AG04449 (cell line): ENCODE data around the gene ZNF521.
"Not testable (repeated sequence)": the region's sequence is repeated elsewhere in the genome, so short reads cannot be mapped to it uniquely, and the experiment has no call there.

ENCODE experiments used
- CTCF ChIA-PET: fragments of 350-600 bp; formaldehyde crosslinking; extraction: SDS; loops from one replicate; lab custom pipeline; 2021; ENCODE audit warnings: antibody characterized with exemption; lab: Yijun Ruan, JAX
- POLR2A ChIA-PET: fragments of 400-600, 350-600 bp; formaldehyde crosslinking; extraction: SDS; loops from one replicate; lab custom pipeline; 2020; ENCODE audit warnings: antibody characterized with exemption, inconsistent platforms; lab: Yijun Ruan, JAX
- DNase-seq: peaks from one replicate; pipeline ENCODE4 v3.0.0-alpha.2; 2010; ENCODE audit warnings: low read depth, low spot score
- H3K4me3 ChIP-seq: 2 replicates; pipeline ENCODE4 v1.5.1; 2011; ENCODE audit warnings: low read depth, mild to moderate bottlenecking, control low read depth, low read length
- TF ChIP-seq, protein P1 (sequence below): IDR thresholded peaks from one replicate; pipeline ENCODE4 v1.5.1; 2011; ENCODE audit warnings: mild to moderate bottlenecking, moderate library complexity, low read length, control low read depth, inconsistent platforms; ENCODE audit not compliant: insufficient read depth; ENCODE audit errors: missing control alignments

Gene ZNF521

GRCh38 chr18:25033747-25034471 is 318.1 kb downstream of the ZNF521 start:
- H3K4me3 ChIP-seq, result no peak overlapping the region
- POLR2A ChIA-PET, result no interaction called here
- DNase-seq, result no peak
- TF ChIP-seq, protein P1, sequence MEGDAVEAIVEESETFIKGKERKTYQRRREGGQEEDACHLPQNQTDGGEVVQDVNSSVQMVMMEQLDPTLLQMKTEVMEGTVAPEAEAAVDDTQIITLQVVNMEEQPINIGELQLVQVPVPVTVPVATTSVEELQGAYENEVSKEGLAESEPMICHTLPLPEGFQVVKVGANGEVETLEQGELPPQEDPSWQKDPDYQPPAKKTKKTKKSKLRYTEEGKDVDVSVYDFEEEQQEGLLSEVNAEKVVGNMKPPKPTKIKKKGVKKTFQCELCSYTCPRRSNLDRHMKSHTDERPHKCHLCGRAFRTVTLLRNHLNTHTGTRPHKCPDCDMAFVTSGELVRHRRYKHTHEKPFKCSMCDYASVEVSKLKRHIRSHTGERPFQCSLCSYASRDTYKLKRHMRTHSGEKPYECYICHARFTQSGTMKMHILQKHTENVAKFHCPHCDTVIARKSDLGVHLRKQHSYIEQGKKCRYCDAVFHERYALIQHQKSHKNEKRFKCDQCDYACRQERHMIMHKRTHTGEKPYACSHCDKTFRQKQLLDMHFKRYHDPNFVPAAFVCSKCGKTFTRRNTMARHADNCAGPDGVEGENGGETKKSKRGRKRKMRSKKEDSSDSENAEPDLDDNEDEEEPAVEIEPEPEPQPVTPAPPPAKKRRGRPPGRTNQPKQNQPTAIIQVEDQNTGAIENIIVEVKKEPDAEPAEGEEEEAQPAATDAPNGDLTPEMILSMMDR, result no peak
- CTCF ChIA-PET, result no interaction called here

DNA sequence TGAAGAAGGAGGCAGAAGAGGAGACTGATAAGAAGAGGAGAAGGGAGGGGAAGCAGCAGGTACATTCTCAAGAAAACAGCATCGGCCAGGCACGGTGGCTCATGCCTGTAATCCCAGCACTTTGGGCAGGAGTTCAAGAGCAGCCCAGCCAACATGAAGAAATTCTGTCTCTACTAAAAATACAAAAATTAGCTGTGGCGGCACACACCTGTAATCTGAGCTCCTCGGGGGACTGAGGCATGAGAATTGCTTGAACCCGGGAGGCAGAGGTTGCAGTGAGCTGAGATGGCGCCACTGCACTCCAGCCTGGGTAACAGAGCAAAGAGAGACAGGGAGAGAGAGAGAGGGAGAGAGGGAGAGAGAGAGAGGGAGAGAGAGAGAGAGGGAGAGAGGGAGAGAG is 318.8 kb downstream of the ZNF521 start:
- DNase-seq, POLR2A ChIA-PET, H3K4me3 ChIP-seq, CTCF ChIA-PET: not testable (repeated sequence)

- no peak overlapping the region for H3K4me3 ChIP-seq
- POLR2A ChIA-PET, result no interaction called here
- CTCF ChIA-PET, result no interaction called here
- TF ChIP-seq, protein P1, result no peak
- no peak for DNase-seq
Observed at GRCh38 chr18:25029802-25030201, 322.2 kb downstream of the ZNF521 start.

DNA sequence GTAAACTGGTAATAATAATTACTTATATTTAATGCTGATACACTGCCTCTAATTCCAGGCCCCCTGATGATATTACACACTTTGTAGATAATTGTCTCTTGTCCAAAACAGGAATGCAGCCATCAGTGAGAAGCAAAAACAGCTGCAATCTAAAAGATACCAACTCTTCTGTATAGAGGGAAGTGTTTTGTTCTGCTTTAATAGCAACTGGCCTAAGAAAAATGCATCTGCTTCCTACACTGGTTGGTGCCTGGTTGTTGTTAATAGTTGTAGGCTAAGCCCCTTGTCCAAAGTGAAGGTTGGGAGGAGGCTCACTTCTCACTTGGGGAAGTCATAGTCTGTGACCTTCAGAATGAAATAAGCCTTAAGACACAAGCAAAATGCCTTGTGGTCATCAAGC is 332.0 kb downstream of the ZNF521 start:
- POLR2A ChIA-PET, result no interaction called here
- no peak overlapping the region for H3K4me3 ChIP-seq
- CTCF ChIA-PET, result no interaction called here
- DNase-seq, result no peak
- TF ChIP-seq, protein P1, result no peak

GRCh38 chr18:25019086-25019860 is 332.7 kb downstream of the ZNF521 start:
- ChIA-PET CTCF (no interaction called here), POLR2A (no interaction called here)
- TF ChIP-seq, protein P1, result no peak
- H3K4me3 ChIP-seq, result no peak overlapping the region
- DNase-seq, result no peak

DNA sequence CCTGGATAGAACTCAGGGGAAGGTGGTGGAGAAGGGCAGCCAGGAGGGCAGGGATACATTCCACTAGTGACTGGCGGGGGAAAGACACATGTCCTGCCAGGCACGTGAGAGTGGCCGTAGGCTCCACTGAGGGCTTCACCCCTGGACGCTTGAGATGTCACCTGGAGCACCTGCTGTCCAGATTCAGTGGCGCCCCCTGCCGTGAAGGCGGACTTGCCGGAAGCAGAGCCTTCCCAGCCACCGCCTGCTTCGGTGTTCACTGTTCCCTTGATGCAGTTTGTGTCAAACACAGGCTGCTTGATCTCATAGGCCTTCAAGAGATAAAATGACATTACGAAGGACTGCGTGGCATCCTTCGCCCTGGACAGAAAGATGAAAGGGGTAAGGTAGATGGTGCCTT is 335.3 kb downstream of the ZNF521 start:
- TF ChIP-seq, protein P1, result no peak
- no peak for DNase-seq
- POLR2A ChIA-PET, result no interaction called here
- H3K4me3 ChIP-seq, result no peak overlapping the region
- CTCF ChIA-PET, result no interaction called here
